Panc1 (cell line): ENCODE data around the gene KCP. TPM values are rescaled to one million over a fixed set of nuclear protein-coding genes. Genes with fewer than 3 reads are reported as not detected.

Source experiments
- ATAC-seq: fragments of 200-7000 bp; cut with Tn5 transposase; 2 replicates; pipeline ENCODE4 v1.9.1; 2020; ENCODE audit warnings: mild to moderate bottlenecking, moderate library complexity
- BruUV-seq: library from RNA; stranded (reverse); fragments of 400-500 nt; replicated peaks from 2 replicates; lab custom pipeline; 2021; lab: Mats Ljungman, UMichigan
- CTCF ChIA-PET: fragments of 300-600 bp; sonication (Branson Sonifier 250); formaldehyde crosslinking; loops from one replicate; lab custom pipeline; 2022; ENCODE audit warnings: antibody characterized with exemption; lab: Charles Lee
- POLR2A ChIA-PET: fragments of 300-600 bp; sonication (Branson Sonifier 250); formaldehyde crosslinking; loops from one replicate; lab custom pipeline; 2022; ENCODE audit warnings: antibody characterized with exemption; lab: Charles Lee
- DNase-seq: peaks from one replicate; pipeline ENCODE4 v3.0.0-alpha.2; 2010; ENCODE audit warnings: low read depth, low spot score
- H3K27ac ChIP-seq: 2 replicates; pipeline ENCODE4 v1.5.1; 2011; ENCODE audit warnings: mild to moderate bottlenecking, low read length, inconsistent platforms
- H3K27me3 ChIP-seq: fragments of 200-500 bp; sonication (Bioruptor generic); 2 replicates; pipeline ENCODE4 v1.6.0; 2014; ENCODE audit warnings: low read length, inconsistent platforms; ENCODE audit not compliant: control insufficient read depth, insufficient read depth
- H3K36me3 ChIP-seq: fragments of 200-500 bp; sonication (Bioruptor generic); 2 replicates; pipeline ENCODE4 v1.5.1; 2014; ENCODE audit warnings: inconsistent platforms, mild to moderate bottlenecking, low read length, moderate library complexity; ENCODE audit not compliant: control insufficient read depth, insufficient read depth
- H3K4me1 ChIP-seq: 2 replicates; pipeline ENCODE4 v1.5.1; 2011; ENCODE audit warnings: inconsistent platforms, mild to moderate bottlenecking, low read length, moderate library complexity; ENCODE audit not compliant: control insufficient read depth, insufficient read depth
- H3K4me3 ChIP-seq, 2 experiments: 2 replicates each; pipeline ENCODE4 v1.5.1; 2011 to 2012; ENCODE audit warnings: low read depth in 2 of 2, low read length in 2 of 2, mild to moderate bottlenecking in 2 of 2, inconsistent platforms in 1 of 2, moderate library complexity in 1 of 2
- H3K9me3 ChIP-seq: fragments of 200-500 bp; sonication (Bioruptor generic); 2 replicates; pipeline ENCODE4 v1.5.1; 2014; ENCODE audit warnings: low read depth, mild to moderate bottlenecking, inconsistent platforms, low read length, moderate library complexity; ENCODE audit not compliant: control insufficient read depth, insufficient read depth
- CTCF ChIP-seq: fragments of 450-650 bp; IDR thresholded peaks from 2 replicates; pipeline ENCODE4 v1.5.1; 2017; ENCODE audit warnings: mild to moderate bottlenecking
- POLR2AphosphoS5 ChIP-seq: IDR thresholded peaks from 2 replicates; pipeline ENCODE4 v1.6.1; 2012; ENCODE audit warnings: mild to moderate bottlenecking, low read depth, low read length, moderate library complexity
- REST ChIP-seq, 2 experiments: IDR thresholded peaks; 2 replicates each; pipeline ENCODE4 v1.6.1; 2011 to 2012; ENCODE audit warnings: low read depth in 2 of 2, control low read depth in 1 of 2, low read length in 1 of 2, mild to moderate bottlenecking in 1 of 2, moderate library complexity in 1 of 2; ENCODE audit not compliant: insufficient read depth in 1 of 2
- SIN3A ChIP-seq: IDR thresholded peaks from 2 replicates; pipeline ENCODE4 v1.6.1; 2012; ENCODE audit warnings: low read depth, mild to moderate bottlenecking, low read length, moderate library complexity, borderline replicate concordance; ENCODE audit not compliant: insufficient read depth
- TCF7L2 ChIP-seq: IDR thresholded peaks from 2 replicates; pipeline ENCODE4 v1.6.1; 2011; ENCODE audit warnings: mild to moderate bottlenecking, low read depth, low read length, inconsistent platforms
- in situ Hi-C: cut with HindIII; loops from 2 replicates; pipeline ENCODE4 v1.10.0; 2016; ENCODE audit warnings: low sequenced_read_pairs, low pct_unique_long_range_greater_than_20kb
- intact Hi-C: fragments of 100-400 bp; cut with micrococcal nuclease; formaldehyde crosslinking; loops from one replicate; pipeline ENCODE4 v1.10.0; 2022; ENCODE audit not compliant: unreplicated experiment
- total RNA-seq: library from RNA; stranded (reverse); gene quantifications from one replicate; pipeline ENCODE4 v1.2.1, GENCODE V29; 2021; ENCODE audit not compliant: unreplicated experiment

Gene KCP
- total RNA-seq, 1 experiment from 2014 or later, result 0.13 TPM

GRCh38 chr7:128947854-128948253 lies 37.3 kb upstream of the KCP start:
- ATAC-seq (peak; percentile 6), DNase-seq (no peak)
- Histone ChIP-seq H3K4me1 (no peaks in the 10 kb centered on the region), H3K36me3 (peaks cover under 1% of the 10 kb centered on the region; the same call in 1 of the 2 replicates), H3K9me3 (no peaks in the 10 kb centered on the region), H3K27me3 (no peaks in the 10 kb centered on the region), H3K27ac (no peak overlapping the region), H3K4me3 (no peak overlapping the region)
- BruUV-seq, result no TSS peak
- ChIA-PET POLR2A (no interaction called here), CTCF (no interaction called here)
- no peak for TF ChIP-seq REST (IDR thresholded peaks at IDR 0.05; ENCODE audit: insufficient read depth in 1 of 2, low read depth in 2 of 2, low read length in 1 of 2)
- TF ChIP-seq TCF7L2, result no peak
- no peak for TF ChIP-seq CTCF
- no peak for TF ChIP-seq SIN3A
- no peak for TF ChIP-seq POLR2AphosphoS5
- in situ Hi-C loops, result no loop called here
- intact Hi-C loops, result no loop called here

- peak; percentile 55 for ATAC-seq
- ChIA-PET CTCF (interaction anchor here (1.0 kb wide), 1 partner anchor 144 kb away, joined by 3 read pairs; no protein-coding TSS in a partner anchor), POLR2A (no interaction called here)
- no TSS peak for BruUV-seq
- in situ Hi-C loops, result no loop called here
- intact Hi-C loops, result no loop called here
- Histone ChIP-seq H3K27me3 (no peaks in the 10 kb centered on the region), H3K36me3 (no peaks in the 10 kb centered on the region), H3K4me3 (no peak overlapping the region), H3K27ac (no peak overlapping the region), H3K4me1 (no peaks in the 10 kb centered on the region), H3K9me3 (no peaks in the 10 kb centered on the region)
- no peak for TF ChIP-seq SIN3A
- no peak for TF ChIP-seq POLR2AphosphoS5
- peak; percentile 67; the same call in 1 of the 2 replicates for TF ChIP-seq CTCF
- no peak for TF ChIP-seq REST (IDR thresholded peaks at IDR 0.05; ENCODE audit: insufficient read depth in 1 of 2, low read depth in 2 of 2, low read length in 1 of 2)
- TF ChIP-seq TCF7L2, result no peak
- no peak for DNase-seq
Observed at GRCh38 chr7:128946936-128947830, 36.7 kb upstream of the KCP start.
